ENCODE results near the gene COA5. TPM values are rescaled to one million over a fixed set of nuclear protein-coding genes. Genes with fewer than 3 reads are reported as not detected.

COA5 gene
- total RNA-seq, 3 donors from 2014 or later, result 27.7 to 35.2 (median 28.0) TPM

DNA sequence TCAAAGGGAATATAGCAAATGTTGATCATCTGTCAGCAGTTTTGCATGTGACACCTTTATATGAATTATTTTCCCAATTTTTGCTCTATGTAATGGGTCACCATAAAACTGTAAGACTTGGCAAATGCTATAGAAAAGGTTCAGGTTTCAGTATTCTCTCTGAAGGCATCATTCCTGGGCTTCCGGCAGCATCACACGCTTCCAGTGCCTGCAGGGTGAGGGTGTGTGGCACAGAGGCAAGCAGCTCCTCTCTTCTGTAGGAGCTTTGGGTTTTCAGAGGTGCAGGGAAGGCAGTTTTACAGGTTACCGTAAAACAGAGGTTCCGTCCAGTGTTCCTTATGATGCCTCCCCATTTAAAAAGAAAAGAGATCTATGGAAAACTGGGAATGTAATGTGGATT lies 18.8 kb downstream of the COA5 start:
- ATAC-seq (no peak), DNase-seq (no peak)
- Histone ChIP-seq H3K36me3 (ENCODE audit: low read depth) (no peaks in the 10 kb centered on the region), H3K9me3 (no peaks in the 10 kb centered on the region), H3K4me1 (ENCODE audit: low read depth) (peaks cover under 1% of the 10 kb centered on the region), H3K4me3 (no peak overlapping the region)
- intact Hi-C loops (cut with DNase I, micrococcal nuclease), result no loop called here
- TF ChIP-seq, protein P1, sequence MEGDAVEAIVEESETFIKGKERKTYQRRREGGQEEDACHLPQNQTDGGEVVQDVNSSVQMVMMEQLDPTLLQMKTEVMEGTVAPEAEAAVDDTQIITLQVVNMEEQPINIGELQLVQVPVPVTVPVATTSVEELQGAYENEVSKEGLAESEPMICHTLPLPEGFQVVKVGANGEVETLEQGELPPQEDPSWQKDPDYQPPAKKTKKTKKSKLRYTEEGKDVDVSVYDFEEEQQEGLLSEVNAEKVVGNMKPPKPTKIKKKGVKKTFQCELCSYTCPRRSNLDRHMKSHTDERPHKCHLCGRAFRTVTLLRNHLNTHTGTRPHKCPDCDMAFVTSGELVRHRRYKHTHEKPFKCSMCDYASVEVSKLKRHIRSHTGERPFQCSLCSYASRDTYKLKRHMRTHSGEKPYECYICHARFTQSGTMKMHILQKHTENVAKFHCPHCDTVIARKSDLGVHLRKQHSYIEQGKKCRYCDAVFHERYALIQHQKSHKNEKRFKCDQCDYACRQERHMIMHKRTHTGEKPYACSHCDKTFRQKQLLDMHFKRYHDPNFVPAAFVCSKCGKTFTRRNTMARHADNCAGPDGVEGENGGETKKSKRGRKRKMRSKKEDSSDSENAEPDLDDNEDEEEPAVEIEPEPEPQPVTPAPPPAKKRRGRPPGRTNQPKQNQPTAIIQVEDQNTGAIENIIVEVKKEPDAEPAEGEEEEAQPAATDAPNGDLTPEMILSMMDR (IDR thresholded peaks at IDR 0.05), result no peak

DNA sequence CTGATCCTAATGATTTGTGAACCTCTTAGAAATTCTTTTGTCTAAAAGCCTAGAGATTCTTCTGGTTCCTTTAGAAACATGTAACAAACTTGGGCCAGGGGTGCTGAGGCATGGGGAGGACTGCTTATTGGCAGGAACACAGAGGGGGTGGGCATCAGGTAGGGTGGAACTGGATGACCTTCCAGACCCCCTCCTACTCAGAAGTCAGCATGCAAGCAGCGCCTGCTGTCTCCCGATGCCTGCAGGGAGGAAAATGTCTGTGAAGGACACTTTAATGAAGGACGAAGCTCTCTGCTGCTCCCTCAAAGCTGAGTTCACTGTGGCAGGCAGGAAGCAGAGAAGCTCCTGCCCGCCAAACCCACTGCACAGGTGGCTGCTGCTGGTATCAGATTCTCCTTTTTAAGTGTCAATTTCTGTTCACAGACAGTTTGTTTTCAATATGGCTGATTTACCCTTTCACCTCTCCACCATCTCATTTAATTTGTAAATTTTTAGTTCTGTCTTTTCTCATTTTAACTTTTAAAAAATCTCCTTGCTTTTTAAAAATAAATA lies 19.4 kb downstream of the COA5 start:
- H3K4me1 ChIP-seq (ENCODE audit: low read depth), result peaks cover 4% of the 10 kb centered on the region
- ATAC-seq (no peak), DNase-seq (no peak)
- intact Hi-C loops (cut with DNase I, micrococcal nuclease), result no loop called here
- H3K4me3 ChIP-seq, result no peak overlapping the region
- H3K36me3 ChIP-seq (ENCODE audit: low read depth), result no peaks in the 10 kb centered on the region
- no peaks in the 10 kb centered on the region for H3K9me3 ChIP-seq
- TF ChIP-seq, protein P1 (IDR thresholded peaks at IDR 0.05), result no peak

DNA sequence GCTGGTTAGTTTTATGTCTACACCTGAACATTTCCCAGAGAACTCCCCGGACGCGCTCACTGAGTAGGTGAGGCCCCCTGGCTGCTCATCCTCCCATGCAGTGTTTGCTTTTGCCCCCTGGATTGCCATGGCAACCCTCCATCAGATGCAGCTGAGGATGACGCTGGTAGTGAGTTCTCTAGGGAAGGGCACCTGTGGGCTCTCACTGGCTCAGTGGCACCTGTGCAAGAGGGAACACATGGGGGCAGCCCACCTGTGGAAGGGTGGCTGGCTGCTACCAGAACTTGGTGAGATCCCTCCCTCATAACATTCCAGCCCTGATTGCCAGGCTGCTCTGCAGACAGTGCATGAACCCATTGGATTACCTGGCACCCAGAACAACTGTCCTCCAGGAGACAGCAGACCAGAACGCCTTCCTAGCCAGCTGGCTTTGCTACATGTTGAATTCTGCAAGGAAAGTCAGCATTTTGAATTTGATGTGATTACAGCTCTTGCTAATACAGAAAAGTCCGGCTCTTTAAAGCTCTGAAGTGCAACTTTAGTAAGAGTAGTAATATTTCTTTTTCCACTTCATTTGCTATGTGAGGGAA lies 21.7 kb downstream of the COA5 start:
- no peak for ATAC-seq
- TF ChIP-seq, protein P1 (IDR thresholded peaks at IDR 0.05), result no peak
- intact Hi-C loops (cut with DNase I, micrococcal nuclease), result no loop called here
- Histone ChIP-seq H3K36me3 (ENCODE audit: low read depth) (no peaks in the 10 kb centered on the region), H3K4me1 (ENCODE audit: low read depth) (peaks cover 9% of the 10 kb centered on the region), H3K9me3 (no peaks in the 10 kb centered on the region), H3K4me3 (no peak overlapping the region)
- DNase-seq, result no peak

DNA sequence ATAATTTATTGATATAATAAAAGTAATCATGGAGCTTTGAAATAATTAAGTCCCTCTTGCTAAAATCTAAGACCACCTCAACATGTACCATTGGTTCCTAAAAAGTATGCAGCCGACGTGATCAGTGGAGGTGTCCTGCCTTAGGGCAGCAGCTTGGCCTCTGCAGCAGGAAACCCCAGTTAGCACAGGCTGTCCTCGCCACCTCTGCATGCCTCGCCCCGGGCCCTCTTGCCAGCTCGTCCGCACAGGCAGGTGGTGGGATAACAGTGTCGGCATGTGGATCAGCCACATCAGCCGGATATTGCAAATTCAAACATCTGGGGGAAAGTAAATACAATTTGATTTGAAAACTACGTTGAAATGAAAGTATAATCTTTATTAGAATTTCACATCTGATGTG lies 22.9 kb downstream of the COA5 start:
- TF ChIP-seq, protein P1 (IDR thresholded peaks at IDR 0.05), result no peak
- Histone ChIP-seq H3K9me3 (no peaks in the 10 kb centered on the region), H3K4me1 (ENCODE audit: low read depth) (peaks cover 9% of the 10 kb centered on the region), H3K36me3 (ENCODE audit: low read depth) (no peaks in the 10 kb centered on the region), H3K4me3 (no peak overlapping the region)
- intact Hi-C loops (cut with DNase I, micrococcal nuclease), result no loop called here
- DNase-seq (peak in 1 of 3 donors; percentile 16), ATAC-seq (no peak)

DNA sequence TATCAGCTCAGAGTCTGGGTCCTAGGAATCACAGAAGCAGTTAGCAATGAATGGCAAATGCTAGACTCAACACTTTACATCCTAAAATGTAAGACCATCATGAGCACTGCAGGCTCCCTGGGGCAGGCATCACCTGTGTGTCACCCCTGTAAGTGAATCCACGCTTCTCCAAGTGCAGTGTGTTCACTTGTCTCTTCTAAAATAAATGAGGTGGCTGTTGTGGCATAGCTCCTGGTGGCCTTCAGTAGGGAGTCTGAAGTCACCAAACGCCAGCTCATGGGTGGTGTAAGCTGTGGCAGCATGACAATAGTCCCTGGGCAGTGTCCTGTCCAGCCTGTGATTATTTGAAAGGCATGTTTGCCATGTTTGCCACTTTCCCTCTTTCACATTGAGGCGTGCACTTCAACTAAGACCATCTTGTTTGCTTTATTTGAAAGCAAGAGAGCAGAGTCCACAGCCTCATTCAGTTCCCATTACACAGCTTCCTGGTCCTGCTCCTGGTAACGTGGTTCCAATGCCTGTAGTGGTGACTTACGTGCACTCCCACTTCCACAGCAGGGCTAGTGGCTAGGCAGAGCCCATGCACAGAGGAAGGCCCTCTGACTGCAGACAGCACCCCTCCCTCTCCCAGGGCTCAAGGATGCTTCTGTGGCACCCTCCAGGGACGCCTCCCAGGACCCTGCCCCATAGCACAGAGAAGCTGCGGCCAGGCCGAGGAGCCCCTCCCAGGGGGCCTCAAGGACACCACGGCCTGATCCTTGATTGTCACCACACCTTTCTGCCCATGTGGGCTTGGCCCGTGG lies 24.3 kb downstream of the COA5 start:
- intact Hi-C loops (cut with DNase I, micrococcal nuclease), result no loop called here
- ATAC-seq, result peak; percentile 98
- peak in 2 of 3 donors; percentile 44 to 55 for DNase-seq

More for the DNA sequence above, 24.3 kb downstream of the COA5 start:
- no peak overlapping the region for H3K4me3 ChIP-seq
- no peaks in the 10 kb centered on the region for H3K9me3 ChIP-seq
- TF ChIP-seq, protein P1 (IDR thresholded peaks at IDR 0.05), result no peak
- peaks cover 9% of the 10 kb centered on the region for H3K4me1 ChIP-seq (ENCODE audit: low read depth)
- H3K36me3 ChIP-seq (ENCODE audit: low read depth), result no peaks in the 10 kb centered on the region

Data from mucosa of descending colon (tissue), 3 donors.